ENCODE data around the gene PHACTR1.

The PHACTR1 gene

DNA sequence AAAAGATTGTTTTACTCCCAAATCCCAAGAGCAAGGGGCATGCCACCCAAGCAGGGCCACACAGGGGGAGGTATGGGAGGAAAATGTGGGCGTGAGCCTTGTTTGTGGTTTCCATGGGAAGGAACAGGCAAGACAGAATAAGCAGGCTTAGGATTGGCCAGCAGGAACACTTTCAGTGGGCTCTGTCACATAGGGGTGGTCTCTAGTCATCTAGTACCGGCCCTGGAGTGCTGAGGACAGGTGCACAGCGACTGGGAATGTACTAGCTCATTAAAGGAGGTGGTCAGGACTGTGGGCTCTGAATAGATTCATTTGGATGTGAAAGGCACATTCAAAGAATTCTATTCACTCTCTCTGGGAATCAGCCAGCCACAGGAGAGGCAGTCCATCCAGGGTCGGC lies 436.2 kb downstream of the PHACTR1 start:
- Histone ChIP-seq H3K9ac (ENCODE audit: low read length) (no peak overlapping the region), H3K36me3 (ENCODE audit: insufficient read depth, low read length) (no peaks in the 10 kb centered on the region), H2AFZ (ENCODE audit: low read length) (no peak overlapping the region), H3K9me2 (ENCODE audit: low read depth, low read length) (no peaks in the 10 kb centered on the region), H3F3A (ENCODE audit: insufficient read depth, low read length) (no peaks in the 10 kb centered on the region), H3K27me3 (ENCODE audit: insufficient read depth, low read length) (0 out of 2 replicates have a peak, but pooled peaks cover 3% of the 10 kb centered on the region), H3K9me3 (ENCODE audit: low read length) (no peaks in the 10 kb centered on the region), H3K79me2 (ENCODE audit: insufficient read depth, low read length) (no peaks in the 10 kb centered on the region), H3K27ac (ENCODE audit: low read depth, low read length, poor library complexity, severe bottlenecking) (no peak overlapping the region), H3K4me1 (ENCODE audit: insufficient read depth, low read length, severe bottlenecking) (no peaks in the 10 kb centered on the region), H3K4me3 (ENCODE audit: low read depth, low read length, poor library complexity, severe bottlenecking) (no peak overlapping the region), H4K20me1 (ENCODE audit: insufficient read depth, low read length) (no peaks in the 10 kb centered on the region), H3K4me2 (ENCODE audit: low read length) (no peak overlapping the region)
- TF ChIP-seq CTCF (IDR thresholded peaks at IDR 0.05; ENCODE audit: low read length) (no peak), EZH2 (IDR thresholded peaks at IDR 0.05; ENCODE audit: borderline replicate concordance, low read length) (no peak)

- no peak for TF ChIP-seq EZH2 (IDR thresholded peaks at IDR 0.05; ENCODE audit: borderline replicate concordance, low read length)
- TF ChIP-seq CTCF (IDR thresholded peaks at IDR 0.05; ENCODE audit: low read length), result no peak
- Histone ChIP-seq H4K20me1 (ENCODE audit: insufficient read depth, low read length) (no peaks in the 10 kb centered on the region), H3K9ac (ENCODE audit: low read length) (no peak overlapping the region), H3K36me3 (ENCODE audit: insufficient read depth, low read length) (no peaks in the 10 kb centered on the region), H3K9me3 (ENCODE audit: low read length) (no peaks in the 10 kb centered on the region), H3F3A (ENCODE audit: insufficient read depth, low read length) (no peaks in the 10 kb centered on the region), H3K9me2 (ENCODE audit: low read depth, low read length) (no peaks in the 10 kb centered on the region), H3K27me3 (ENCODE audit: insufficient read depth, low read length) (0 out of 2 replicates have a peak, but pooled peaks cover 3% of the 10 kb centered on the region), H3K79me2 (ENCODE audit: insufficient read depth, low read length) (no peaks in the 10 kb centered on the region), H3K4me2 (ENCODE audit: low read length) (no peak overlapping the region), H3K27ac (ENCODE audit: low read depth, low read length, poor library complexity, severe bottlenecking) (no peak overlapping the region), H2AFZ (ENCODE audit: low read length) (no peak overlapping the region), H3K4me1 (ENCODE audit: insufficient read depth, low read length, severe bottlenecking) (no peaks in the 10 kb centered on the region), H3K4me3 (ENCODE audit: low read depth, low read length, poor library complexity, severe bottlenecking) (no peak overlapping the region)
Observed at GRCh38 chr6:13156381-13156780, 439.8 kb downstream of the PHACTR1 start.

DNA sequence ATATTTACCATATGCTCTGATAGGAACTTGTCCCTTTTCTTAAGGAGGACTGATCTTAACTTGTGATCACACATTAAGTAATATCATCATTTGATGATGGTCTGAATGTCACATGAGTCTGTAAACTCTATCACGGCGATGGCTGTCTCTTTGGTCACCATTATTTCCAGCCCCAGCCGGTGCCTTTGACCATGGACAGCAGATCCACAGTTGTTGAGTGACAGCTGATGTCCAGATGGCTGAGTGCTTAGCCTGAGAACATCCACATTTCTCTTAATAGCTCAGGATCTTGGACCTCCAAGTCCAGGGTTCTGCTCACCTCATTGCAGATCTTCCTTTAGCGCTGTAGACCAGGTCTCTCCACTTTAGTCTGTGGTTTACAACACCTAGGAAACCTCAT lies 440.7 kb downstream of the PHACTR1 start:
- no peaks in the 10 kb centered on the region for H4K20me1 ChIP-seq (ENCODE audit: insufficient read depth, low read length)
- no peak overlapping the region for H3K4me3 ChIP-seq (ENCODE audit: low read depth, low read length, poor library complexity, severe bottlenecking)
- H3F3A ChIP-seq (ENCODE audit: insufficient read depth, low read length), result no peaks in the 10 kb centered on the region
- H3K4me2 ChIP-seq (ENCODE audit: low read length), result no peak overlapping the region
- no peak for TF ChIP-seq CTCF (IDR thresholded peaks at IDR 0.05; ENCODE audit: low read length)
- no peak for TF ChIP-seq EZH2 (IDR thresholded peaks at IDR 0.05; ENCODE audit: borderline replicate concordance, low read length)
- no peaks in the 10 kb centered on the region for H3K9me2 ChIP-seq (ENCODE audit: low read depth, low read length)
- no peak overlapping the region for H2AFZ ChIP-seq (ENCODE audit: low read length)
- no peaks in the 10 kb centered on the region for H3K36me3 ChIP-seq (ENCODE audit: insufficient read depth, low read length)
- no peaks in the 10 kb centered on the region for H3K4me1 ChIP-seq (ENCODE audit: insufficient read depth, low read length, severe bottlenecking)
- H3K9me3 ChIP-seq (ENCODE audit: low read length), result no peaks in the 10 kb centered on the region
- H3K27ac ChIP-seq (ENCODE audit: low read depth, low read length, poor library complexity, severe bottlenecking), result no peak overlapping the region
- H3K9ac ChIP-seq (ENCODE audit: low read length), result no peak overlapping the region
- no peaks in the 10 kb centered on the region for H3K79me2 ChIP-seq (ENCODE audit: insufficient read depth, low read length)
- 0 out of 2 replicates have a peak, but pooled peaks cover 3% of the 10 kb centered on the region for H3K27me3 ChIP-seq (ENCODE audit: insufficient read depth, low read length)

Measured in OCI-LY1 (cell line).